Retinal pigment epithelial cell (primary cell): ENCODE data around the gene UMOD.
A peak's percentile ranks its signal among the peaks of the same experiment; 100 is the strongest.

ENCODE experiments used
- DNase-seq: peaks from one replicate; pipeline ENCODE4 v3.0.0-alpha.2; 2010; ENCODE audit warnings: low read depth
- H3K4me3 ChIP-seq: 2 replicates; pipeline ENCODE4 v1.5.1; 2011; ENCODE audit warnings: mild to moderate bottlenecking, low read length, control low read depth, moderate library complexity
- TF ChIP-seq, protein P1 (sequence below): conservative IDR thresholded peaks from 2 replicates; pipeline ENCODE4 v1.5.1; 2011; ENCODE audit warnings: low read depth, low read length, control low read depth, inconsistent platforms

Gene UMOD

DNA sequence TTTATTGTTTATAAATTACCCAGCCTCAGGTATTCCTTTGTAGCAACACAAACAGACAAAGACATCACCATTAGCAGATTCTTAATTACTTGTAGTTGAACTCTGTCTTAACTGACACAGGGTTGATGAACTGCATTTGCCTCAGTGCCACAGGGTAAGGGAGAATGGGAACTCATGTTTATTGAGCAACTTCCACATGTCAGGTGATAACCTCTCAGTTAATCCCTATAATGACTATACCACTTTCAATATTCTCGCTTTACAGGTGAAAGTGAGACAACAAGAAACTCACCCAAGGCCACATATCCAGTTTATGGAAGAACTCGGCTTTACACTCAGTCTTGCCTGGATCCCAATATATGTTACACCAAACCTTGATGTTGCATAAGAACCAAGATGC is 43.4 kb upstream of the UMOD start:
- TF ChIP-seq, protein P1, sequence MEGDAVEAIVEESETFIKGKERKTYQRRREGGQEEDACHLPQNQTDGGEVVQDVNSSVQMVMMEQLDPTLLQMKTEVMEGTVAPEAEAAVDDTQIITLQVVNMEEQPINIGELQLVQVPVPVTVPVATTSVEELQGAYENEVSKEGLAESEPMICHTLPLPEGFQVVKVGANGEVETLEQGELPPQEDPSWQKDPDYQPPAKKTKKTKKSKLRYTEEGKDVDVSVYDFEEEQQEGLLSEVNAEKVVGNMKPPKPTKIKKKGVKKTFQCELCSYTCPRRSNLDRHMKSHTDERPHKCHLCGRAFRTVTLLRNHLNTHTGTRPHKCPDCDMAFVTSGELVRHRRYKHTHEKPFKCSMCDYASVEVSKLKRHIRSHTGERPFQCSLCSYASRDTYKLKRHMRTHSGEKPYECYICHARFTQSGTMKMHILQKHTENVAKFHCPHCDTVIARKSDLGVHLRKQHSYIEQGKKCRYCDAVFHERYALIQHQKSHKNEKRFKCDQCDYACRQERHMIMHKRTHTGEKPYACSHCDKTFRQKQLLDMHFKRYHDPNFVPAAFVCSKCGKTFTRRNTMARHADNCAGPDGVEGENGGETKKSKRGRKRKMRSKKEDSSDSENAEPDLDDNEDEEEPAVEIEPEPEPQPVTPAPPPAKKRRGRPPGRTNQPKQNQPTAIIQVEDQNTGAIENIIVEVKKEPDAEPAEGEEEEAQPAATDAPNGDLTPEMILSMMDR, result no peak
- H3K4me3 ChIP-seq, result no peak overlapping the region
- DNase-seq, result no peak

DNA sequence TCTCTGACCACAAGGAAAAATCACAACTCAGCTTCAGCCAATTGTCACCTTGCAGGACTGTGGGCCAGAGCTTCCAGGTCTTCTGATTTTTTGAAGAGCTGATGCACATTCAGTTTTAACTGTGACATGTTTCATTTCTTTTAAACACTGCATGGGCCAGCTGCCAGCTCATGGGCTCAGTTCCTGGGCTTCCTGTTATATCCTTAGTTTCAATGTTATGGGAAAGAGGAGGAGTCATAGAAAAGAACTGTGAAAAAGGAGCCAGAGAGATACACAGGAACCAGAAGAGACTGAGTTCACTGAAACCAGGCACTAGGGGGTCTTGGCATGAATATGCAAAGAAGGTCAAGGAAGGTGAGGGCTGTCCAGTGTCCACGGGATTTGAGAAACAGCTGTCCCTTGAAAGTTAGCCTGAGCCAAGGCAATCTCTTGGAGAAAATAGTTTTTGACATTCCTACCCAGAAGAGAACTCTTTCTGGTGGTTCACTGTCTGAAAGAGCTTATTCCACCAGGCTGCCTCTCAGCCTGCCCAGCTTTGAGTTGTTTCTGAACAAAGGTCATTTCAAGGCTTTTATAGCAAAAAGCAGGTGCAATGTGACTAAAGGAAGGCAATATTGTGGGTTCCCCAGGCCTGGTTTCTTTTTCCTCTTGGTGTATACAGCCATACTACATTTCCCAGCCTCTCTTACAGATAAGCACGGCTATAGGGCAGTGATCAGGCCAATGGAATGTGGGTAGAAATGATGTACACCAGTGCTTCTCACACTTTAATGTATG is 41.5 kb upstream of the UMOD start:
- TF ChIP-seq, protein P1, result no peak
- no peak for DNase-seq
- no peak overlapping the region for H3K4me3 ChIP-seq

DNA sequence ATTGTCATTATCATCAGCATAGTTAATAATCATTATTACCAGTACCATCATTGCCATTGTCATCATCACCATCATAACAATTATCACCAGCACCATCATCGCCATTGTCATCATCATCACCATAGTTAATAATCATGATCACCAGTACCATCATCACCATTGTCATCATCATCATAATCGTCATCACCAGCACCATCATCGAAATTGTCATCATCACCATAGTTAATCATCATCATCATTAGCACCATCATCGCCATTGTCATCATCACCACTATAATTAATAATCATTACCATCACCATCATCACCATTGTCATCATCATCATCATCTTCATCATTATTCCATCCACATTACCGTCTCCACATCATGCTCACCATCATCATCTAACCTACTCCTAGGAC is 38.5 kb upstream of the UMOD start:
- TF ChIP-seq, protein P1, result no peak
- H3K4me3 ChIP-seq, result no peak overlapping the region
- no peak for DNase-seq

DNA sequence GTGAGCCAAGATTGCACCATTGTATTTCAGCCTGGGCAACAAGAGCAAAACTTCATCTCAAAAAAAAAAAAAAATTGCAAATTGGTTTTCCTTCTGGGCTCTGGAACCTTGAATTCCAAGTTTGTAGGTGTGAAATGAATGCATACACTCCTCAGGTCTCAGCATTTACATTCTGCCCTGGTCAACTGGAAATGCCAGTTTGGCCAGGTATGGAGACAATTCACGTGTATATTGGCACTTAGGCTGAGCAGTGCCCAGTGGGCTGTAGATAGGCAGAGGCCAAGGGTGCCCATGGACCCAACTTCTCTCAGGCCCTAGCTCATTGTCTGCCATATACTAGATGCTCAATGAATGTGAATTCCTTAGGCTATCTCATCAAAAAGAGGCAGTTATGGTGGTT is 36.3 kb upstream of the UMOD start:
- H3K4me3 ChIP-seq, result no peak overlapping the region
- DNase-seq, result no peak
- TF ChIP-seq, protein P1, result no peak

DNA sequence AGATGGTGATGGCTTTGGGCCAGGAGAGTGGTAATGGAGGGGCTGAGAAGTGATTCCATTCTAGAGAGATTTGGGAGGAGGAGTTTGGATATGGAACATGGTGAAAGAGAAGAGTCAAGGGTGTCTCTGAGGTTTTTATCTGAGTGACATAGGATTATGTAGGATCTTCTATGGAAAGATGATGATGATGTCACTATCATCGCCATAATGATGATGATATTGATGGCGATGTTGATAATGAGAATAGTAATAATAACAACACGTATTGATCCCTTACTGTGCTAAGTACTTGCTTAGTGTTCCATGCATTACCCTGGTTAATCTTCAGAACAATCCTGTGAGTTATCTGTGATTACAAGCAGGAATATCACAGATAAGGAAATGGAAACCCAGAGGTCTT is 35.5 kb upstream of the UMOD start:
- DNase-seq, result no peak
- H3K4me3 ChIP-seq, result no peak overlapping the region

DNA sequence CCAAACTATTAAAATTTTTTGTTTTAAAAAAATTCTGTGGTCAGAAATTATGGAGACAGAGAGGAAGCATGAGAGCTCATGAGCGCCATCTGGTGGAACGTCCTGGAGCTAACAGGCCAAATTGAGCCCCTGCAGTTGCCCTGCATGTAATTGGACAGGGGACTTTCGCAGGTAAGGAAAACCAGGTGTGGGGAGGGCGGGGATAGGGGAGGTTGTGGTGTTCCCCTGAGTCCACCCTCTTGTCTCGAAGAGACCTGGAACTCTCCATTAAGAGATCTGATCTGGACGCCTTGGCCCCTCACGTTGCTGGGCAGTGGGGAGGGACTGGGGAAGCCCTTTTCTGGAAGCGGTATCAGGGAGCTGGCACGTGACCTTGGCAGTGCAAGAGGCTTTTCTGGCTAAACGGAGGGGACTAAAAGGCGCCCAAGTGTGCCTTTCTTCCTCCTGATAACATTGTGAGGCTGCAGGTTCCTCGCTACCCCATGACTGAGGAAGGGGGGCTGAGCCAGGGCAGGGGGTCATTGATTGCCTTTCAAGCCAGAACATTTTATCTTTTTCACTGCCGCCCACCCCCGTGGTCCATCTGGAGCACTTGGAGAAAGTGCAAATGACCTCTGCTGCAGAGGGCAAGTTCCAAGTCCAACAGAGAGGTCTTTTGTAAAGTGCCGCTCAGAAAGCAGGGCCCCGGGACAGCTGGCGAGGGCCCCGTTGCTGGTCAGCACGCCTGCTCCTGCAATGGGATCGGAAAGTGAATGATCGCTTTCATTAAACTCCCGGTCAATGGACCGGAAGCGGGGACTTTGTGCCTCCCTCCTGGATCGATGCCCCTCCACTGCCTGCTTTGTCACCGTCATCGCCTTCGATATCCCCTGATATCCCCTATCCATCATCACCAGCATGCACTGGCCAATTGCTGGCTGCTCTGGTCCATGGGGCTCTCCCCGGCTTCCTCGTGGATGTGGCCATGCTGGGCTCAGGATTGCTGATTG is 33.6 kb upstream of the UMOD start:
- H3K4me3 ChIP-seq, result no peak overlapping the region
- TF ChIP-seq, protein P1, result peak; percentile 89
- DNase-seq, result no peak

More for the DNA sequence above, 35.5 kb upstream of the UMOD start:
- TF ChIP-seq, protein P1, result no peak
